Measurements from ENCODE around the gene TAS2R31.

GRCh38 chr12:11039171-11039570, 8.0 kb upstream of the TAS2R31 start:
- TF ChIP-seq EZH2phosphoT487 (IDR thresholded peaks at IDR 0.05; ENCODE audit: insufficient read depth, low read depth) (no peak), EZH2 (IDR thresholded peaks at IDR 0.05; ENCODE audit: insufficient read depth, poor library complexity, severe bottlenecking) (no peak)

All from GM23248 (cell line).